SU-DHL-6 (cell line): ENCODE data around the gene HACD3.

Experiments
- EZH2phosphoT487 ChIP-seq: fragments of 200-600 bp; sonication (generic), shearing (Covaris generic); conservative IDR thresholded peaks from 2 replicates; pipeline ENCODE4 v1.6.1; 2018; ENCODE audit warnings: mild to moderate bottlenecking, antibody characterized with exemption, low read length, moderate library complexity, mixed read lengths
- TF ChIP-seq, protein P1 (sequence below): fragments of 200-600 bp; sonication (generic); IDR thresholded peaks from one replicate; pipeline ENCODE4 v1.5.1; 2017; ENCODE audit warnings: antibody characterized with exemption, mild to moderate bottlenecking, low read length, moderate library complexity; ENCODE audit not compliant: insufficient read depth, poor library complexity, severe bottlenecking

- TF ChIP-seq, protein P1, sequence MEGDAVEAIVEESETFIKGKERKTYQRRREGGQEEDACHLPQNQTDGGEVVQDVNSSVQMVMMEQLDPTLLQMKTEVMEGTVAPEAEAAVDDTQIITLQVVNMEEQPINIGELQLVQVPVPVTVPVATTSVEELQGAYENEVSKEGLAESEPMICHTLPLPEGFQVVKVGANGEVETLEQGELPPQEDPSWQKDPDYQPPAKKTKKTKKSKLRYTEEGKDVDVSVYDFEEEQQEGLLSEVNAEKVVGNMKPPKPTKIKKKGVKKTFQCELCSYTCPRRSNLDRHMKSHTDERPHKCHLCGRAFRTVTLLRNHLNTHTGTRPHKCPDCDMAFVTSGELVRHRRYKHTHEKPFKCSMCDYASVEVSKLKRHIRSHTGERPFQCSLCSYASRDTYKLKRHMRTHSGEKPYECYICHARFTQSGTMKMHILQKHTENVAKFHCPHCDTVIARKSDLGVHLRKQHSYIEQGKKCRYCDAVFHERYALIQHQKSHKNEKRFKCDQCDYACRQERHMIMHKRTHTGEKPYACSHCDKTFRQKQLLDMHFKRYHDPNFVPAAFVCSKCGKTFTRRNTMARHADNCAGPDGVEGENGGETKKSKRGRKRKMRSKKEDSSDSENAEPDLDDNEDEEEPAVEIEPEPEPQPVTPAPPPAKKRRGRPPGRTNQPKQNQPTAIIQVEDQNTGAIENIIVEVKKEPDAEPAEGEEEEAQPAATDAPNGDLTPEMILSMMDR = no peak
- TF ChIP-seq EZH2phosphoT487 = no peak
Observed at GRCh38 chr15:65583701-65584100, 53.4 kb downstream of the HACD3 start.
